Ammon's horn (tissue), 1 donor: ENCODE measurements around the gene ZNF140.

ENCODE experiments used
- DNase-seq: peaks from one replicate; pipeline ENCODE4 v3.0.0-alpha.2; 2016; ENCODE audit warnings: low spot score

Gene ZNF140

GRCh38 chr12:133130038-133130807, 49.5 kb downstream of the ZNF140 start, which contains the start of the genes ZNF10 and ZNF891:
TSS of gene ZNF10 (plus strand) at chr12:133130627. CDS start at chr12:133144493, 13,866 bp downstream.
TSS of gene ZNF891 (minus strand) at chr12:133130274. CDS start at chr12:133121918, 8,356 bp downstream.
- DNase-seq, result peak; percentile 97

- DNase-seq, result no peak
Measured at GRCh38 chr12:133130808-133131128, 50.0 kb downstream of the ZNF140 start.

GRCh38 chr12:133135747-133136146, 55.0 kb downstream of the ZNF140 start:
- DNase-seq, result no peak

- no peak for DNase-seq
Measured at GRCh38 chr12:133145981-133146380, 65.3 kb downstream of the ZNF140 start.

- no peak for DNase-seq
Measured at GRCh38 chr12:133156125-133156690, 75.5 kb downstream of the ZNF140 start.
